Subcutaneous abdominal adipose tissue (tissue), 5 donors: ENCODE results near the gene DAPL1.
"Not testable (repeated sequence)": the region's sequence is repeated elsewhere in the genome, so short reads cannot be mapped to it uniquely, and the experiment has no call there.

Experiments used
- H3K27ac ChIP-seq: one replicate; pipeline ENCODE4 v1.7.0; 2013; ENCODE audit warnings: low read depth, mild to moderate bottlenecking, inconsistent platforms, low read length, moderate library complexity
- H3K27me3 ChIP-seq, 5 donors: one replicate each; pipeline ENCODE4 v1.7.0; 2013; ENCODE audit warnings: low read length in 5 of 5, inconsistent platforms in 1 of 5; ENCODE audit not compliant: control insufficient read depth in 5 of 5, insufficient read depth in 4 of 5
- H3K36me3 ChIP-seq, 5 donors: one replicate each; pipeline ENCODE4 v1.7.0; 2013; ENCODE audit warnings: low read length in 5 of 5; ENCODE audit not compliant: control insufficient read depth in 5 of 5, insufficient read depth in 5 of 5
- H3K4me1 ChIP-seq, 5 donors: one replicate each; pipeline ENCODE4 v1.7.0; 2013; ENCODE audit warnings: low read length in 5 of 5, mild to moderate bottlenecking in 3 of 5, moderate library complexity in 1 of 5; ENCODE audit not compliant: control insufficient read depth in 5 of 5, insufficient read depth in 5 of 5
- H3K4me3 ChIP-seq, 5 donors: one replicate each; pipeline ENCODE4 v1.7.0; 2013; ENCODE audit warnings: low read length in 5 of 5, low read depth in 1 of 5
- H3K9ac ChIP-seq, 5 donors: one replicate each; pipeline ENCODE4 v1.7.0; 2013; ENCODE audit warnings: low read length in 5 of 5, mild to moderate bottlenecking in 4 of 5, moderate library complexity in 3 of 5
- H3K9me3 ChIP-seq, 5 donors: one replicate each; pipeline ENCODE4 v1.7.0; 2013; ENCODE audit warnings: low read length in 5 of 5; ENCODE audit not compliant: control insufficient read depth in 5 of 5
- donor health status: healthy.
- donor health status: healthy.
- donor health status: healthy.
- donor health status: healthy.
- donor health status: healthy.

The DAPL1 gene

DNA sequence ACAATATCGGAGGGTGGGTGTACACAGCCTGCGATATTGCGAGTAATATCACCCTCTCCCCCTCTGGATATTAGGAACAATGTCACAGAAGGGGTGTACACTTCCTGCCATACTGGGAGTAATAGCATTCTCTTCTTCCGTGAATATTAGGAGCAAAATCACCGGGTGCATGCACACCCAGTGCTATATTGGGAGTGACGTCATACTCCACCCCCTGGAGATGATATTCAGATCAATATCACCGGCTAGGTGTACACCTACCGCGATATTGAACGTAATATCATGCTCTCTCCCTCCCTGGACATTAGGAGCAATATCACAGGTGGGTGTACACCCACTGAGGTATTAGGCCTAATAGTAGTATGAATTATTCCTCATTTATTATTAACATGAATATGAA, 70.4 kb downstream of the DAPL1 start:
- H3K27me3 ChIP-seq, H3K36me3 ChIP-seq, H3K4me3 ChIP-seq, H3K27ac ChIP-seq, H3K4me1 ChIP-seq, H3K9ac ChIP-seq, H3K9me3 ChIP-seq: not testable (repeated sequence)
